ENCODE data around the gene GALE. TPM values are rescaled to one million over a fixed set of nuclear protein-coding genes. Genes with fewer than 3 reads are reported as not detected.

GALE gene
- total and polyA plus RNA-seq, 2 donors (not counting 3 experiments of a cell fraction or from before 2014, with no cell fraction given) = 42.9 to 64.7 TPM

DNA sequence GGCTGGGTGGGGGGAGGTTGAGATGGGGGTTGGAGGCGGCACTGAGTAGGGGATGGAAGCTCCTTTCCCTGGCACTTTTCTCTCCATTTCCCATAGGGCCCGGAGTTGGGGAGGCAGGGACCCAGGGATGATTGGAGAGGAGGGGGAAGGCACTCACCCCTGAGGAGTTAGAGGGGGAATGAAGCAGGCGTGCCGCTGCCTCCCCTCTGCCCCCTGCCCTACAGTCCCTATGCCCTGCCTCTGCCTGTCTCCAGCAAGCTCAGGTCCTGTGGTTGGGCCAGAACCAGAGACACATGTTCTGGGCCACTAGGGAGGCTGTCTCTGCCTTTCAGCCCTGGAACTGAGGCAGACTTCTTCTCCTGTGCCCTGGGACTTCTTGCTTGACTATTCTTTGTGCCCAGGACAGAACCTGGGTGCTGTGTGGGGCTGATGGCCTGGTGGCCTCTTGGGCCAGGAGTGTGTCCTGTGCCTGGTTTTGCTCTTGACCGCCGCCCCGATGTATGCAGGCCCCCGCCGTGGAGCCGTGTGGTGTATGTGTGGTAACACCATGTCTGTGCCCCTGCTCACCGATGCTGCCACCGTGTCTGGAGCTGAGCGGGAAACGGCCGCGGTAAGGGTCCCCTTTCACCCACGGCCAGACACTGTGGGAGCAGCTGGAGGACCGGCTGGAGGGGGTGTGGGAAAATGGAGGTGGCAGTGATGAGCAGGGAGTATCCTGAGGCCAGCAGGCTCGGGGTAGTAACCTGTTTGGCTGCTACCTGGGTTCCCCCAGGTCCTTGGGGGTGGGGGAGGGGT lies 8.2 kb downstream of the GALE start:
- POLR2A ChIA-PET = interaction anchor here (1.4 to 1.7 kb wide), 2 partner anchors 8 to 14 kb away, joined by 3 to 7 read pairs; partner anchors contain the start of genes GALE and PITHD1
- no peaks in the 10 kb centered on the region for H3K27me3 ChIP-seq (ENCODE audit: control insufficient read depth in 2 of 2, insufficient read depth in 2 of 2, low read length in 2 of 2)
- DNase-seq (ENCODE audit: low read depth, low spot score) (no peak), FAIRE-seq (no peak)
- H3K9ac ChIP-seq (replicated peaks; ENCODE audit: extremely low read depth, insufficient read depth, low read length) = peak overlapping the region; percentile 15
- H4K20me1 ChIP-seq (replicated peaks; ENCODE audit: control insufficient read depth, extremely low read depth, insufficient read depth, low read length) = no peaks in the 10 kb centered on the region
- H3K9me3 ChIP-seq (replicated peaks; ENCODE audit: control insufficient read depth, insufficient read depth, low read length) = no peaks in the 10 kb centered on the region
- CTCF ChIA-PET = interaction anchor here (0.7 to 3.3 kb wide), 5 partner anchors 8 to 63 kb away, joined by 3 to 22 read pairs (median 4); partner anchors contain the start of genes GALE and PITHD1
- H3K27ac ChIP-seq (ENCODE audit: insufficient read depth, low read depth, low read length) = peak overlapping the region; percentile 12
- peak overlapping the region; percentile 75 for H3K4me2 ChIP-seq (ENCODE audit: insufficient read depth, low read length)
- intact Hi-C loops (cut with micrococcal nuclease) = no loop called here
- TF ChIP-seq POLR2AphosphoS5 (IDR thresholded peaks at IDR 0.05; ENCODE audit: insufficient read depth, low read depth, low read length) = no peak
- no peak for TF ChIP-seq GATA2 (IDR thresholded peaks at IDR 0.05; ENCODE audit: insufficient read depth, insufficient read length, low read depth, low read length)
- TF ChIP-seq, protein P1, sequence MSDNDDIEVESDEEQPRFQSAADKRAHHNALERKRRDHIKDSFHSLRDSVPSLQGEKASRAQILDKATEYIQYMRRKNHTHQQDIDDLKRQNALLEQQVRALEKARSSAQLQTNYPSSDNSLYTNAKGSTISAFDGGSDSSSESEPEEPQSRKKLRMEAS (IDR thresholded peaks at IDR 0.05; ENCODE audit: insufficient read depth, insufficient read length) = no peak
- TF ChIP-seq JUN (IDR thresholded peaks at IDR 0.05; ENCODE audit: borderline replicate concordance, insufficient read depth, insufficient read length, low read depth) = no peak
- TF ChIP-seq POLR2A (IDR thresholded peaks at IDR 0.05; ENCODE audit: low read depth, low read length) = no peak
- H3K4me3 ChIP-seq (replicated peaks in 1 of 3; ENCODE audit: insufficient read depth in 1 of 3, low read depth in 1 of 3, low read length in 3 of 3) = peak overlapping the region; percentile 51 to 99 (median 77)
- peaks cover 22% of the 10 kb centered on the region for H3K4me1 ChIP-seq (ENCODE audit: control insufficient read depth, extremely low read depth, insufficient read depth, low read length)
- H3K9me1 ChIP-seq (replicated peaks; ENCODE audit: control insufficient read depth, extremely low read depth, insufficient read depth, low read length) = no peaks in the 10 kb centered on the region
- no peak overlapping the region for H2AFZ ChIP-seq (ENCODE audit: low read depth, low read length)
- H3K79me2 ChIP-seq (ENCODE audit: control insufficient read depth, insufficient read depth, low read length) = peaks cover 24% of the 10 kb centered on the region
- dilution Hi-C loops (cut with MboI; ENCODE audit: extremely low pct_ligation_motif_present, low sequenced_read_pairs) = no loop called here
- BruUV-seq (replicated peaks) = no TSS peak
- peaks cover 4 to 30% of the 10 kb centered on the region in 2 experiments for H3K36me3 ChIP-seq (ENCODE audit: control insufficient read depth in 2 of 2, extremely low read depth in 1 of 2, insufficient read depth in 2 of 2, low read length in 2 of 2)

Data from endothelial cell of umbilical vein (primary cell).